KMS-11 (cell line): ENCODE results near the gene CEACAM16.

Source experiments
- H2AFZ ChIP-seq: fragments of 200-600 bp; sonication (generic); 2 replicates; pipeline ENCODE4 v1.6.1; 2016; ENCODE audit warnings: antibody characterized with exemption, mixed run types, low read depth
- H3K27ac ChIP-seq: fragments of 200-600 bp; sonication (generic); 2 replicates; pipeline ENCODE4 v1.6.1; 2016; ENCODE audit warnings: mild to moderate bottlenecking, mixed run types
- H3K27me3 ChIP-seq: fragments of 200-600 bp; sonication (generic); 2 replicates; pipeline ENCODE4 v1.6.1; 2017; ENCODE audit warnings: mild to moderate bottlenecking, low read depth, mixed run types, moderate library complexity; ENCODE audit not compliant: insufficient read depth
- H3K36me3 ChIP-seq: fragments of 200-600 bp; sonication (generic); 2 replicates; pipeline ENCODE4 v1.6.1; 2017; ENCODE audit warnings: mild to moderate bottlenecking, mixed run types; ENCODE audit not compliant: insufficient read depth
- H3K4me1 ChIP-seq: fragments of 200-600 bp; sonication (generic); 2 replicates; pipeline ENCODE4 v1.6.1; 2016; ENCODE audit warnings: mild to moderate bottlenecking, low read depth, mixed run types; ENCODE audit not compliant: poor library complexity, severe bottlenecking
- H3K4me2 ChIP-seq: fragments of 200-600 bp; sonication (generic); 2 replicates; pipeline ENCODE4 v1.7.0; 2016; ENCODE audit warnings: mild to moderate bottlenecking, mixed run types
- H3K4me3 ChIP-seq: fragments of 200-600 bp; sonication (generic); IDR thresholded peaks from 2 replicates; pipeline ENCODE4 v1.6.1; 2017; ENCODE audit warnings: low read depth, low read length, mixed read lengths; ENCODE audit not compliant: insufficient read depth
- H3K79me2 ChIP-seq: fragments of 200-600 bp; sonication (generic); 2 replicates; pipeline ENCODE4 v1.6.1; 2016; ENCODE audit warnings: low read depth, mixed run types; ENCODE audit not compliant: insufficient read depth
- H3K9ac ChIP-seq: fragments of 200-600 bp; sonication (generic); 2 replicates; pipeline ENCODE4 v1.6.1; 2016; ENCODE audit warnings: mild to moderate bottlenecking, mixed run types
- H4K20me1 ChIP-seq: fragments of 200-600 bp; sonication (generic); 2 replicates; pipeline ENCODE4 v1.6.1; 2016; ENCODE audit warnings: mild to moderate bottlenecking, mixed run types; ENCODE audit not compliant: insufficient read depth
- TF ChIP-seq, protein P1 (sequence below): fragments of 200-600 bp; sonication (generic); conservative IDR thresholded peaks from 2 replicates; pipeline ENCODE4 v1.6.1; 2017; ENCODE audit warnings: low read depth, mild to moderate bottlenecking, antibody characterized with exemption, low read length, moderate library complexity, mixed read lengths

Gene CEACAM16

DNA sequence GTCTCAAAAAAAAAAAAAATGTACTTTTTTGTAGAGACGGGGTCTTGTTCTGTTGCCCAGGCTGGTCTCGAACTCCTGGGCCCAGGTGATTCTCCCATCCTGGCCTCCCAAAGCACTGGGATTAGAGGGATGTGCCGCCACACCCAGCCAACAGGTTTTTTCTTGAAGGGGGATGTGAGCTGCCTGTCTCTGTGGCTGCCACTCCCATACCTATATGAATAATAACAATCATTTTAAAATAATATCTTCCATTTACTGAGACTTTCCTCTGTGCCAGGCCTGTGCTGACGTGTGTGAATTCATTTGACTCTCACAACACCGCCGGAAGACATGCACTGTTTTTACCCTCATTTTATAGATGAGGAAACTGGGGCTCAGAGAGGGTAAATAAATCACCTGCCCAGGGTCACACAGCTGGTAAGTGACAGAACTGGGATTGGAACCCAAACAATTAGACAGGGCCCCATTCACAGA is 42.3 kb downstream of the CEACAM16 start:
- Histone ChIP-seq H4K20me1 (no peaks in the 10 kb centered on the region), H3K4me3 (no peak overlapping the region), H3K36me3 (no peaks in the 10 kb centered on the region), H3K27me3 (no peaks in the 10 kb centered on the region), H3K79me2 (no peaks in the 10 kb centered on the region), H3K4me2 (no peak overlapping the region), H2AFZ (peak overlapping the region; percentile 18; the same call in 1 of the 2 replicates), H3K9ac (no peak overlapping the region), H3K4me1 (peaks cover 42% of the 10 kb centered on the region), H3K27ac (no peak overlapping the region)
- TF ChIP-seq, protein P1, sequence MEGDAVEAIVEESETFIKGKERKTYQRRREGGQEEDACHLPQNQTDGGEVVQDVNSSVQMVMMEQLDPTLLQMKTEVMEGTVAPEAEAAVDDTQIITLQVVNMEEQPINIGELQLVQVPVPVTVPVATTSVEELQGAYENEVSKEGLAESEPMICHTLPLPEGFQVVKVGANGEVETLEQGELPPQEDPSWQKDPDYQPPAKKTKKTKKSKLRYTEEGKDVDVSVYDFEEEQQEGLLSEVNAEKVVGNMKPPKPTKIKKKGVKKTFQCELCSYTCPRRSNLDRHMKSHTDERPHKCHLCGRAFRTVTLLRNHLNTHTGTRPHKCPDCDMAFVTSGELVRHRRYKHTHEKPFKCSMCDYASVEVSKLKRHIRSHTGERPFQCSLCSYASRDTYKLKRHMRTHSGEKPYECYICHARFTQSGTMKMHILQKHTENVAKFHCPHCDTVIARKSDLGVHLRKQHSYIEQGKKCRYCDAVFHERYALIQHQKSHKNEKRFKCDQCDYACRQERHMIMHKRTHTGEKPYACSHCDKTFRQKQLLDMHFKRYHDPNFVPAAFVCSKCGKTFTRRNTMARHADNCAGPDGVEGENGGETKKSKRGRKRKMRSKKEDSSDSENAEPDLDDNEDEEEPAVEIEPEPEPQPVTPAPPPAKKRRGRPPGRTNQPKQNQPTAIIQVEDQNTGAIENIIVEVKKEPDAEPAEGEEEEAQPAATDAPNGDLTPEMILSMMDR, result no peak

DNA sequence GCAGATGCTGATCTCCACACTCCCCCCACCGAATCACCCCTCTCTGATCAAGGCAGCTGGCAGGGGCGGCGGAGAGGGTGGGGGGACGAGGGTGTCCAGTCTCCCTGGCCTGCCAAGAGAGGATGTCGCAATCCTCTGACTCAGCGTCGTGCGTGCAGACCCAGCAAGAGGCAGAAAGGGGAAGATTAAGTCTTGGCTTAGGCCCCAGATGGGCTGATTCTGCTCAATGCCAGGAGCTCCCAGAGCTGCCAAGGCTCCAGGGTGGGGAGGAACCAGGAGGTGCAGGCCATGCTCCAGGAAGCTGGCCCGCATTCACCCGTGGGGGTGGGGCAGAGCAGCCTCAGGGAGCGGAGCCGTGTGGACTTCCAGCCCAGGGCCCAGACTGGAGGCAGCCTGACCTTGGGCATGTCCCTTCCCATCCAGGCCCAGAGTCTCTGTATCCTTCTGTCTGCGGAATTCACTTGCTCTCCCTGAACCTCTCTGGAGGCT is 42.9 kb downstream of the CEACAM16 start:
- peak overlapping the region; percentile 53 for H3K27ac ChIP-seq
- H3K79me2 ChIP-seq, result no peaks in the 10 kb centered on the region
- H2AFZ ChIP-seq, result peak overlapping the region; percentile 85
- H3K4me2 ChIP-seq, result peak overlapping the region; percentile 49
- H3K4me3 ChIP-seq, result no peak overlapping the region
- H3K4me1 ChIP-seq, result peaks cover 46% of the 10 kb centered on the region
- TF ChIP-seq, protein P1, result no peak
- no peaks in the 10 kb centered on the region for H4K20me1 ChIP-seq
- peak overlapping the region; percentile 21; the same call in 1 of the 2 replicates for H3K9ac ChIP-seq
- H3K36me3 ChIP-seq, result no peaks in the 10 kb centered on the region
- no peaks in the 10 kb centered on the region for H3K27me3 ChIP-seq

DNA sequence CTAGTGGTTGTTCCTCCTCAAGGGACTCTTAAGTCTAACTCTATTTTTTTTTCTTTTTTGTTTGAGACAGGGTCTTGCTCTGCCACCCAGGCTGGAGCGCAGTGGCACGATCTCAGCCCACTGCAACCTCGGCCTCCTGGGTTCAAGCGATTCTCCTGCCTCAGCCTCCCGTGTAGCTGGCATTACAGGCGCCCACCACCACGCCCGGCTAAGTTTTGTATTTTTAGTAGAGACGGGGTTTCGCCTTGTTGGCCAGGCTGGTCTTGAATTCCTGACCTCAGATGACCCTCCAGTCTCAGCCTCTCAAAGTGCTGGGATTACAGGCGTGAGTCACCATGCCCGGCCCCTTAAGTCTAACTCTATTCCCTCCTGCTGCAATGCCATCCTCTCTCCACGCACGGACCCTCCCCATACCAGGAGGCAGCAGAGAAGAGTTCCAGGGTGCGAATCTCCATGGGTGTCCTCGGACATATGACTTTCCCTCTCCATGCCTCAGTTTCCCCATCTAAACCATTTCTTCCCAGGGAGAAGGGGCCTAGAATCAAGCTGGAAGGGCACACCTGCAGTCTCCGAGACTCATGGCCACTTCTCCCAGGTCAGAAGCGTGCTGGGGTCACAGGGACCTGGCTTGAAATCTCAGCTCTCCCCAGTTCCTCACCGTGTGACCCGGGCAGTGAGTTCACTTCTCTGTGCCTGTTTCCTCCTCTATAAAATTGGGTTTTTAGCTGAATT is 43.5 kb downstream of the CEACAM16 start:
- Histone ChIP-seq H3K36me3 (no peaks in the 10 kb centered on the region), H4K20me1 (no peaks in the 10 kb centered on the region), H3K4me2 (peak overlapping the region; percentile 49), H3K9ac (no peak overlapping the region; the same call in 1 of the 2 replicates), H2AFZ (peak overlapping the region; percentile 85), H3K4me1 (peaks cover 49% of the 10 kb centered on the region), H3K4me3 (no peak overlapping the region), H3K27ac (peak overlapping the region; percentile 53), H3K27me3 (no peaks in the 10 kb centered on the region), H3K79me2 (no peaks in the 10 kb centered on the region)
- TF ChIP-seq, protein P1, result no peak

DNA sequence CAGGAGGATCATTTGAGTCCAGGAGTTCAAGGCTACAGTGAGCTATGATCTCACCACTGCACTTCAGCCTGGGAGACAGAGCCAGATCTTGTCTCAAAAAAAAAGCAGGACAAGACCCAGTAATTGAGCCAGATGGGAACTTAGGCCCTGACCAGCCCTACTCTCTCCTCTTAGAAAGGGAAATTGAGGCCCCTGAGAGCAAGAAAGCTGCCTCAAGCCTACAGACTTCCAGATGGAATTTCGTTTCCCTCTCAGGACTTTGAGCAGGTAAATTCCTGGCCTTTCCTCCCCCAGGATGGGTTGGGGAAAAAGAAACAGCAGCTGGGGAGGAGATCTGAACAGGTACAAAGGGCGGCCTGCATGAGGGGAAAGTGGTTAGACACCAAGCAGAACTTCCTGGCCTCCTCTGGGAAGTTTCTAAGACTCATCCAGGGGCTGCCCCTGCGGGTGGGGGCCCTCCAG is 46.0 kb downstream of the CEACAM16 start:
- no peaks in the 10 kb centered on the region for H3K27me3 ChIP-seq
- H3K79me2 ChIP-seq, result peaks cover 12% of the 10 kb centered on the region
- H4K20me1 ChIP-seq, result no peaks in the 10 kb centered on the region
- peaks cover 45% of the 10 kb centered on the region for H3K4me1 ChIP-seq
- H3K4me2 ChIP-seq, result no peak overlapping the region
- no peak overlapping the region for H3K4me3 ChIP-seq
- TF ChIP-seq, protein P1, result no peak
- H3K36me3 ChIP-seq, result no peaks in the 10 kb centered on the region
- no peak overlapping the region for H3K27ac ChIP-seq
- H3K9ac ChIP-seq, result no peak overlapping the region
- no peak overlapping the region for H2AFZ ChIP-seq
